GM18505 (cell line): ENCODE measurements around the gene NRBP1.
"Not testable (repeated sequence)": the region's sequence is repeated elsewhere in the genome, so short reads cannot be mapped to it uniquely, and the experiment has no call there.

Experiments
- ATAC-seq: cut with Tn5 transposase; IDR thresholded peaks from one replicate; pipeline ENCODE4 v1.9.1; 2021; ENCODE audit not compliant: unreplicated experiment
- POLR2A ChIP-seq: IDR thresholded peaks from 4 replicates; pipeline ENCODE4 v1.6.1; 2011; ENCODE audit warnings: borderline replicate concordance; ENCODE audit not compliant: insufficient read depth, insufficient read length; ENCODE audit errors: extremely low read depth

The NRBP1 gene

DNA sequence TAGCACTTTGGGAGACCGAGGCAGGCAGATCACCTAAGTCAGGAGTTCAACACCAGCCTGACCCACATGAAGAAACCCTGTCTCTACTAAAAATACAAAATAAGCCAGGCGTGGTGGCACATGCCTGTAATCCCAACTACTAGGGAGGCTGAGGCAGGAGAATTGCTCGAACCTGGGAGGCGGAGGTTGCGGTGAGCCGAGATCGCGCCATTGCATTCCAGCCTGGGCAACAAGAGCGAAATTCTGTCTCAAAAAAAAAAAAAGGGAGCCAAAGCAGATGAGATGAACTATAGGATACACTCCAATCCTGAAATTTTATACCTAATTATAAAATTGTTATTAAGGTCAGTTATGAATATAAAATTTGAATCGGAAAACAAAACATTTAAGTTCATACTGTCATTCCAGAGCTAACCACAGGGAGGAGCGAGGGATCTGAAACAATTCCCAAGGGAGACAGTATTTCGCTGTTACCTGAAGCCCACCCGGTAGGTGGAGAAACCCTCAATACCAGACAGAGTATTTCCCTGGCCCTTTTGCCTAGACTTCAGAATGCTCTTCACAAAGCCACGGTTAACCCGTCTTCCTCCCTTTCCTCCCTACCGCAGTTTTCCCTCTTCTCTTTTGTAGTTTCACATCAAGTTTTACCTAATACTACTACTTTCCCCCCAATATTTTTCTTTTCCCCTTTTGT, 20.5 kb upstream of the NRBP1 start:
- no peak for TF ChIP-seq POLR2A
- no peak for ATAC-seq

DNA sequence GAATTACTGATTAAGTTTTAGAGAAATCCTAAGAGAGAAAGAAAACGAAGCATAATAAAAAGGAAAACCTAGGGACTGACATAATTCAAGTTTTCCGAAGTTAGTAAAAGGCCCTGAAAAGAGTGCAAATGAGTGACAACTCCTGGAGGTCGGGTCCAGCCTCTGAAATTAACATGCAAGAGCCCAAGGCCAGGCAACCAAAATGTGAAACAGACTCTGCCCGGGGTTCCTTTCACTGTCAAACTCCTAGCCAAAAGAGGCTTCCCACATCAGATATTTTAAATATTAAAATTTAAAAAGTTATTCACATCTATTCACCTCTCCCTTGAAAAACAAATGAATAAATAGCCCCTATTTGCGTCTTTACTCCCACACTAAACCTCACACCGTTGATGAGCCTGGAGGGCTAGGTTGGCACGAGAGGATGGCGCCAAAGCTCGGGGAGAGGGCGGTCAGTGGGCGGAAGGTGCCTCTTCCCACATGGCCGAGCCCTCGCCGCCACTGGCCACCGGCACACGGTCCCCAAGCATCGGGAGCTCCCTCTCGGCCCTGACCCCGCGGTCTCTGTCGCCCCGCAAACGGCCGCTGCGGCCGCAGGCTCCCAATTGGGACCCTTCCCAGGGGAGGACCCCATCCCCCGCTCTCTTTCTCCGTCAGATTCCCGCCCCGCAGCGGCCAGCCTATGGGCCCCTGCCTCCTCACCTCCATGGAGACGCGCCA, 19.7 kb upstream of the NRBP1 start:
- ATAC-seq = peak; percentile 31
- TF ChIP-seq POLR2A = no peak

DNA sequence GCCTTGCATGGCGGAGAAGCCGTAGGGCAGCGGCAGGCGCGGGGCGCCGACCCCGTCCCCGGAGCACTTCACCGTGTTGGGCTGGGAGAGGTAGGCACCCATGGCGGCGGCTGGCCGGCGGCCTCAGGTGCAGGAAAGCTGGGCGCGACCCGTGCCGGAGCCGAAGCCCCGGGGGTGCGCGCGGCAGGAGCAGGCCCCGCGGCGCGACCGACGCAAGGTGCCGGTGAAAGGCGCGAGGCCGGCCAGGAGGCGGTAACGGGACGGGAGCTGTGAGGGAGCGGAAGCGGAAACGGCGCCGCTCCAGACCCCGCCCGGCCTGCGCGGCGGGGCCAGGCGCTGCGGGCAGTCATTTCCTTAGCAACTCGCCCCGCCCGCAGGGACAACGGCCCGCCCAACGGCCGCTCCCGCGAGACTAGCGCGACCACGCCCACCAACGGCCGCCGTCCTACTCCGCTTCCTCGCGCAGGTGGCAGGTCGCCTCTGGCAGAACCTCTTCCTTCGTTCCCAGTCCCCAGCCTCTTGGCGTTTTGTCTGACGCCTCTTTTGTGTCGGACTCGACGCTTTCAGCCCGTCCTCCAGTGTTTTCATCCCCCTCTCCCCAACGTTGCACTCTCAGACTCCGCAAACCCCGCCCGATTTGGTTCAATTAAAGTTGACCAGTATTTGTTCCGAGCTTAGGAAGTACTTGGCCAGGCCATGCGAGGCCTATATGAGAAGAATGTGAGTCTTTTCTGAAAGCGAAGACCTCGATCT, 18.9 kb upstream of the NRBP1 start, which contains the start of gene PPM1G:
TSS of gene PPM1G (minus strand) at position 271 of the 753 bp plus-strand sequence. CDS start at position 102, 169 bp downstream.
- peak; percentile 95 for TF ChIP-seq POLR2A
- ATAC-seq = peak; percentile 89

DNA sequence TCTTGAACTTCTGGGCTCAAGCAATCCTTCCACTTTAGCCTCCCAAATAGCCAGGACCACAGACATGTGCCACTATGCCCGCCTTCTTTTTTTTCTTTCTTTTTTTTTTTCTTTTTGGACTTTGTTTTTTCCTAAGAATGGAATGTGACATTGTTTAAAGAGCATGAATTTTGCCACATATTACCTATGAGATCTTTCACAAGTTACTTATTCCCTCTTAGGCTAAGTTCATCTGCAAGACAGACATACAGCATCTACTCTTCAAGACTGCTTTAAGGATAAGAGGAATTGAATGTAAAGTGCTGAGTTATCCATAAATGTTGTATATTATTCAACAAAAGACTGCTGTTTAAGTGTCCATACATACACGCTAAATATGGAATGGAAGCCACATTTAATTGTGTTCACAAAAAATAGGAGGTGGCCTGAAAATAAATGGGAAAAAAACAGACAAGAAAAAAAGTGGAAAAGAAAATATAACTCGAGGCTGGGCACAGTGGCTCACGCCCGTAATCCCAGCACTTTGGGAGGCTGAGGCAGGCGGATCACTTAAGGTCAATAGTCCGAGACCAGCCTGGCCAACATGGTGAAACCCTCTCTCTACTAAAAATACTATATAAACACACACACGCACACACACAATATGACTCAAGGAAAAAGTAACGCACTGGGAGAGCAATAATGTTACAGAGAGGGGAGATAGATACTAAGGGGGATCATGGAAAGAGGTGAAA, 15.8 kb upstream of the NRBP1 start:
- ATAC-seq = no peak

DNA sequence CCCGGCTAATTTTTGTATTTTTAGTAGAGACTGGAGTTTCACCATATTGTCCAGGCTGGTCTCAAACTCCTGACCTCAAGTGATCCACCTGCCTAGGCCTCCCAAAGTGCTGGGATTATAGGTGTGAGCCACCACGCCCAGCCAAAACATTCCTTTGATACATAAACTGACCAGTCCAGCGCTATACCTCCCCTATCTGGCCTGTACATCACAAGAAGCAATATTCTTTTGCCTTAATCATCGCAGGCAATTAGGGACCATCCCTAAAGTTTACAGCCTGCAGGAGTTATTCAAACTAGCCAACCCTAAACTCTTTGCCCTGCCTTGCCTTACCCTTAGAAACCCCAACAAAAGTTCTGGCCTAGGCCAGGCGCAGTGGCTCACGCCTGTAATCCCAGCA, 12.3 kb upstream of the NRBP1 start:
- no peak for ATAC-seq
- TF ChIP-seq POLR2A = no peak

More for the DNA sequence above, 15.8 kb upstream of the NRBP1 start:
- TF ChIP-seq POLR2A = no peak

DNA sequence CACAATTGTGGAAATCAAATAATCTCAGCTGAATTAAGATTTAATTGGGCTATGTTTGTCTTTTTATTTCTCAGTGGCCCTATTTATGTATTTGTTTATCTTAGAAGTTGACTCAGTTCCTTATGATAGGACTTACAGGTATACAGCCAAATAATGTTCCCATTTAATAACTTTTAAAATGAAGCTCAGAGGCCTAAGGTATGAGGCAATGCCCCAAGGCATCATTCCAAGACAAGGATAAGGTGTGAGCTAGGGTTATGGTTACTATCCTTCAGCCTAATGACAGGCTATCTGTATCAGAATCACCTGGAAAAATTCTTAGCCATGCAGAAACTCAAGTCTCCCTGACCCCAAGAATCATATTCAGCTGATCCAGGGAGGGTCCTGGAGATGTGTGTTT, 7.4 kb upstream of the NRBP1 start:
- TF ChIP-seq POLR2A = no peak
- ATAC-seq = no peak

DNA sequence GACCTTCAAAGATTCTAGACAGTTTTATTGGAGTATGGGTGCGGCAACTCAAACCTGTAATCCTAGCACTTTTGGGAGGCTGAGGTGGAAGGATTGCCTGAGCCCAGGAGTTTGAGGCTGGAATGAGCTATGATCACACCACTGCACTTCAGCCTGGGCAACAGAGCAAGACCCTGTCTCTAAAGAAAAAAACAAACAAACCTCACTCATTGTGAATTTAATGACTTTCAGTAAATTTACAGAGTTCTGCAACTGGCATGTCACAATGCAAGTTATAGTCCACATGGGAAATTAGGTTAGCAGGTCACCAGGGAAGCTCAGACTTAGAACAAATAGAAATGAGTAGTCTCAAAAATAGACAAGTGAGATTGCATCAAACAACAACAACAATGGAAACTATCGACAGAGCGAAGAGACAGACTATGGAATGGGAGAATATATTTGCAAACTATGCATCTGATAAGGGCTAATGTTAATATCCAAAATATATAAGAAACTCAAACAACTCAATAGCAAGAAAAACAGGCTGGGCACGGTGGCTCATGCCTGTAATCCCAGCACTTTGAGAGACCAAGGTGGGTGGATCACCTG, 6.7 kb upstream of the NRBP1 start:
- no peak for TF ChIP-seq POLR2A
- ATAC-seq = no peak

DNA sequence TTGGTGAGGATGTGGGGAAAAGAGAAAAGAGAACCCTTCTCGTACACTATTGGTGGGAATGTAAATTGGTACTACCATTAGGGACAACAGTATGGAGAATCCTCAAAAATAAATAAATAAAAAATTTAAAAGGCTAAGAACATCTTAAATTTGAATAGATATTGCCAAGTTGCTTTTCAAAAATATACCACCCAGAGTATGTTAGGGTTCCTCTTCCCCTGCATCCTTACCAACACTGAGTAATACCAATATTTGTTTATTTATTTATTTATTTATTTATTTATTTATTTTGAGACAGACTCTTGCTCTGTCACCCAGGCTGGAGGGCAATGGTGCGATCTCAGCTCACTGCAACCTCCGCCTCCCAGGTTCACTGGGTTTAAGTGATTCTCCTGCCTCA, 5.5 kb upstream of the NRBP1 start:
- no peak for TF ChIP-seq POLR2A
- no peak for ATAC-seq

DNA sequence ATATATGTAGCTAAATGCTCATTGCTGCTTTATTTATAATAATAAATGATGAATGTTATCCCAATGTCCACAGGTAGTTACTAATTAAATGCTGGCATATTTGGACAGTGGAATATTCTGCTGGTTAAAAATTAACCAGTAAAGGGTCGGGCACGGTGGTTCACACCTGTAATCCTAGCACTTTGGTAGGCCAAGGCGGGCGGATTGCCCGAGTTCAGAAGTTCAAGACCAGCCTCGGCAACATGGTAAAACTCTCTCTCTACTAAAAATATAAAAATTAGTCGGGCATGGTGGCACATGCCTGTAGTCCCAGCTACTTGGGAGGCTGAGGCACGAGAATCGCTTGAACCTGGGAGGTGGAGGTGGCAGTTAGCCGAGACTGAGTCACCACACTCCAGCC, 3.4 kb upstream of the NRBP1 start:
- ATAC-seq = not testable (repeated sequence)

DNA sequence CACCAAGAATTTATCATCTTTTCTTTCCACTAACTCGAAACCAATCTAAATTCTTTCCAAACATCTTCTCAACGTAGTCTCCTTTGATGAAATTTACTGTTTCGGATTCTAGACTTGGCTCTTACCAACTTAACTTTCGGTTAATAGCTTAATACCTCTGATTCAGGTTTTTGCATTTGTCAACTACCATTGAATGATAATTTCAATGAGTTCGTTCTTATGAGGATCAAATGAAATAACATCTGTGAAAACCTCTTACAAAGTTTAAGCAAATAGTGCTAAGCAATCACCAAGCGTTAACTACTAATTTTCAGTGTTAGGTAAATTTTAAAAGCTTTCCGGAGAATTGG, 593 bp upstream of the NRBP1 start:
- TF ChIP-seq POLR2A = no peak

DNA sequence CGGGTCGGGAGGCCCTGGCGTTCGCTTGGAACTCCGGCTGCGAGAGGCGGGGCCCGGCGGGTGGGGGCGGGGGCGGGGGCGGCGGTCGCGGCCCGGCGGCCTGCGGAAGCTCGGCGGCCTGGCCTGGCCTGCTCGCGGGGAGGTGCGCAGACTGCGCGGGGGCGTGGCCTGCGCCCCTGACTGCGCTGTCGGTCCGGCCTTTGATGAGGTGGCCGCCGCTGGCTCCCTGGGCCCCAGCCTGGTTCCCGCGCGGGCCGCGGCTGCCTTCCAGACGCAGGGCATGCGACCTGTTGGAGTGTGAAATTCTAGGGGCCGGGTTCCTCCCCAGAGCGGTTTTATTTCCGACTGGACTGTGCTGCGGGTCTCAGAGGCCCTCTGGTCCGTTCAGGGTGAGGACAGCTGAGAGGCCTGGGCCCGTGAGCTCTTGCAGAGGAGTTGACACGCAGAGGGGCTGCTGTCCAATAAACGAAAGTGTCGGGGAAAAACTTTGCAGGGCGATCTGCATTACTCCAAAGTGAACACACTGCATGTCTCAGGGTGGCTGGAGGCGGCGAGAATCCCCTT, 629 bp downstream of the NRBP1 start:
- ATAC-seq = peak; percentile 58
- TF ChIP-seq POLR2A = no peak

More for the DNA sequence above, 593 bp upstream of the NRBP1 start:
- ATAC-seq = no peak

DNA sequence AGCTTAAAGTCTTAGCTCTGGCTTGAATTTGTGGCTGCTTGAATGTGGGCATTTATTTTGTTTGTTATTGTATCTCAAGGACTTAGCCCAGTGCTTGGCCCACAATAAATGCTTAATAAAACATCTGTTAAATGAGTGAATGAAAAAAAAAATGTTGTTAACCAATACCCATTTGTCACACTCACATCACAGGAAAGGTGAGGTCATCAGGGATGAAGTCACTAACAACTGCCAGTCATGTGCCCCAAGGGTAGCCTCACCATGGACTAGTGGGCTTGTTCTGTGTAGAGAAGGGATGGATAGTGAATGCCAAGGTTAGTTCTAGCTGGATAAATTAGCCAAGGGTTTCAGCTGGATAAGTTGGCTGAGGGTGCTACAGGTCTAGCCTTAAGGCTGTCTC, 3.0 kb downstream of the NRBP1 start:
- TF ChIP-seq POLR2A = no peak
- no peak for ATAC-seq

DNA sequence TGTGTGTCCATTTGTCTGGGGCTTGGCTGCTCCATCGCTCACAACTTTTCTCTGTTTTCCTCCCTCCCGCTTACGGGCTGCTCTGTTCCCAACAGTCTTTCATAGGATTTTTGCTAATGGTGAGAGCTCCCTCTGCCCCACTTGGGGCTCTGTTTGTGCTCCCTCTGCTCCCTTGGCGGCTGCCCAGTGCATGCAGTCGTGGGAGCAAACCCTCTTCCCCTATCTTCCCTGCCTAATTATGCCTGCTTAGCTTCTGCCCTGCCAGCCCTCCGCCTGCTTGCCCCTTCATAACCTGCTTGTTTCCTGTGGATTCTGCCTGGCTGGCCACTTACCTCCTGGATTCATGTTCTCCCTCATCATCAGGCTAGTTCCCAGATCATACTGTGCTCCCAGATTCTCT, 7.2 kb downstream of the NRBP1 start:
- TF ChIP-seq POLR2A = no peak
- ATAC-seq = no peak

DNA sequence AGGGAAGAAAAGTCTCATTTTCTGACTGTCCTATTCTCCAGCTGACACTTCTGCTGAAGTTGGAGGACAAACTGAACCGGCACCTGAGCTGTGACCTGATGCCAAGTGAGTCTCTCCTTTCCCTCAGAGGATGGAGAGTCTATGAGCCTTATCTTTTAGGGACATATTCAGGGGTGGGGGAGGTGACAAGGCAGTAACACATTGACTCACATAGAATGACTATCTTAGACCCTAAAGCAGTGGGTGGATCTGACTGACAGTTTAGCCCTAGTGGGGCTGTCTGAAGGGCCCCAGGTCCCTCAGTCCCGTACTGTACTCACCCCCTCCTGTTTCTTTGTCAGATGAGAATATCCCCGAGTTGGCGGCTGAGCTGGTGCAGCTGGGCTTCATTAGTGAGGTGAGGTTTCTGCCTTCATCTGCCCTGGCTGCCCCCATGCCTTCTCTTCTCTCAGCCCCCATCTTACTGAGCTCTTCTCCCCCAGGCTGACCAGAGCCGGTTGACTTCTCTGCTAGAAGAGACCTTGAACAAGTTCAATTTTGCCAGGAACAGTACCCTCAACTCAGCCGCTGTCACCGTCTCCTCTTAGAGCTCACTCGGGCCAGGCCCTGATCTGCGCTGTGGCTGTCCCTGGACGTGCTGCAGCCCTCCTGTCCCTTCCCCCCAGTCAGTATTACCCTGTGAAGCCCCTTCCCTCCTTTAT, 12.9 kb downstream of the NRBP1 start:
- ATAC-seq = no peak
- TF ChIP-seq POLR2A = no peak
